PC-9 (cell line): ENCODE data around the gene GALNT13. TPM values are rescaled to one million over a fixed set of nuclear protein-coding genes. Genes with fewer than 3 reads are reported as not detected.

Source experiments
- BruUV-seq: library from RNA; stranded (reverse); fragments of 400-500 nt; replicated peaks from 2 replicates; lab custom pipeline; 2021; lab: Mats Ljungman, UMichigan
- CTCF ChIA-PET: fragments of 300-600 bp; sonication (Branson Sonifier 250); formaldehyde crosslinking; loops from one replicate; lab custom pipeline; 2022; ENCODE audit warnings: antibody characterized with exemption; lab: Charles Lee
- POLR2A ChIA-PET: fragments of 300-600 bp; sonication (Branson Sonifier 250); formaldehyde crosslinking; loops from one replicate; lab custom pipeline; 2022; ENCODE audit warnings: antibody characterized with exemption; ENCODE audit not compliant: unreplicated experiment; lab: Charles Lee
- DNase-seq, 2 experiments: peaks; one replicate each; pipeline versions ENCODE4 v3.0.0 to v3.0.0-alpha.2; 2015 to 2022; ENCODE audit warnings: mixed read lengths in 1 of 2
- H2AFZ ChIP-seq: fragments of 200-600 bp; sonication (generic); 2 replicates; pipeline ENCODE4 v1.8.1; 2017; ENCODE audit warnings: antibody characterized with exemption
- H3F3A ChIP-seq: fragments of 200-600 bp; sonication (generic); 2 replicates; pipeline ENCODE4 v1.8.1; 2017; ENCODE audit warnings: antibody characterized with exemption, mild to moderate bottlenecking, low read depth; ENCODE audit not compliant: insufficient read depth
- H3K27ac ChIP-seq: fragments of 200-600 bp; sonication (generic); 2 replicates; pipeline ENCODE4 v1.6.1; 2016; ENCODE audit warnings: mixed run types
- H3K27me3 ChIP-seq: fragments of 200-600 bp; sonication (generic); 2 replicates; pipeline ENCODE4 v1.6.1; 2016; ENCODE audit warnings: low read depth, mixed run types; ENCODE audit not compliant: insufficient read depth
- H3K36me3 ChIP-seq: fragments of 200-600 bp; sonication (generic); 2 replicates; pipeline ENCODE4 v1.6.1; 2016; ENCODE audit warnings: low read depth, mixed run types
- H3K4me1 ChIP-seq: fragments of 200-600 bp; sonication (generic); replicated peaks from 2 replicates; pipeline ENCODE4 v1.6.1; 2016; ENCODE audit warnings: mixed run types; ENCODE audit not compliant: insufficient read depth
- H3K4me2 ChIP-seq: fragments of 200-600 bp; sonication (generic); 2 replicates; pipeline ENCODE4 v1.6.1; 2017; ENCODE audit warnings: mixed run types
- H3K4me3 ChIP-seq: fragments of 200-600 bp; sonication (generic); 2 replicates; pipeline ENCODE4 v1.6.1; 2016; ENCODE audit warnings: mixed run types
- H3K79me2 ChIP-seq: fragments of 200-600 bp; sonication (generic); 2 replicates; pipeline ENCODE4 v1.6.1; 2017; ENCODE audit warnings: low read depth, mixed run types
- H3K9me2 ChIP-seq: fragments of 200-600 bp; sonication (generic); 2 replicates; pipeline ENCODE4 v1.8.1; 2017; ENCODE audit warnings: mild to moderate bottlenecking; ENCODE audit not compliant: insufficient read depth
- H3K9me3 ChIP-seq: fragments of 200-600 bp; sonication (generic); 2 replicates; pipeline ENCODE4 v1.8.1; 2016; ENCODE audit warnings: low read depth; ENCODE audit not compliant: insufficient read depth
- H4K20me1 ChIP-seq: fragments of 200-600 bp; sonication (generic); 2 replicates; pipeline ENCODE4 v1.8.1; 2017; ENCODE audit not compliant: insufficient read depth
- CTCF ChIP-seq: fragments of 200-600 bp; sonication (generic); conservative IDR thresholded peaks from 2 replicates; pipeline ENCODE4 v1.6.1; 2017; ENCODE audit warnings: mixed run types, antibody characterized with exemption, mild to moderate bottlenecking, moderate library complexity
- EZH2 ChIP-seq: fragments of 200-600 bp; sonication (generic); IDR thresholded peaks from 2 replicates; pipeline ENCODE4 v1.8.0; 2017; ENCODE audit warnings: antibody characterized with exemption, low read depth
- intact Hi-C: fragments of 100-400 bp; cut with micrococcal nuclease; formaldehyde crosslinking; loops from one replicate; pipeline ENCODE4 v1.10.0; 2022; ENCODE audit not compliant: unreplicated experiment
- total RNA-seq: library from RNA; stranded (reverse); gene quantifications from 2 replicates; pipeline ENCODE4 v1.2.3, GENCODE V29; 2021

The GALNT13 gene
- total RNA-seq, 1 experiment from 2014 or later = 3.6 TPM

DNA sequence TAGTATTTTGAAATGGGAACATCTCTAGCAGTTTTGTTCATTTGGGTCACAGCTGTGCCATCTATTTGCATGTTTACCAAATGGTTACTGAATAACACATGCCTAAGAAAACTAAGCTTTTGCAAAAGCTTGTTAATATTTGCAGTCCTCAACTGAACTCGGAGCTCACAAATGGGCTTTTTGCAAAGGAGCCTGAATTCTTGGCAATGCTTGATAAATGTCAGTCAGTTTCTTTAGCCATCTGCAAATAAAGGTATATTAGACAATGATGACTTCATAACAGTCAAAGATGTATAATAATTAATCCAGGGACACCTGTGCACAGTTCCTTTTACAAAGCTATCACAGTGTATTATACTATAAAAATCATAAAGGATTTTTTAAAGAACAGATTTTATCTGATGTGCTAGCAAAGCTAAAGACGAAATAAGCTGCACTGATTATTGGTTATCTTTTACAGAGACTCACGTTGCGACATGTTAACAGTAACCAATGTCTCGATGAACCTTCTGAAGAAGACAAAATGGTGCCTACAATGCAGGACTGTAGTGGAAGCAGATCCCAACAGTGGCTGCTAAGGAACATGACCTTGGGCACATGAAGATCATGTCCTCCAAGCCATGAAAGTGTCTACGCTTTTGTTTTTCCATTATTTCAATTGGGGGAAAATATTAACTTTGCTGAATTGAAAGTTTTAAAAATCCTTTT is 578.4 kb downstream of the GALNT13 start:
- Histone ChIP-seq H3K4me1 (no peaks in the 10 kb centered on the region), H3K79me2 (no peaks in the 10 kb centered on the region), H3K27me3 (no peaks in the 10 kb centered on the region), H3K36me3 (no peaks in the 10 kb centered on the region), H3K9me3 (no peaks in the 10 kb centered on the region), H3K9me2 (no peaks in the 10 kb centered on the region), H3K4me3 (no peak overlapping the region), H4K20me1 (no peaks in the 10 kb centered on the region), H3F3A (no peaks in the 10 kb centered on the region), H3K4me2 (no peak overlapping the region), H3K27ac (no peak overlapping the region), H2AFZ (no peak overlapping the region)
- DNase-seq = no peak
- ChIA-PET CTCF (no interaction called here), POLR2A (no interaction called here)
- no TSS peak for BruUV-seq
- TF ChIP-seq EZH2 = no peak
- intact Hi-C loops = no loop called here

- H3K27me3 ChIP-seq = no peaks in the 10 kb centered on the region
- H3F3A ChIP-seq = no peaks in the 10 kb centered on the region
- no peak for DNase-seq
- no peaks in the 10 kb centered on the region for H3K9me2 ChIP-seq
- POLR2A ChIA-PET = no interaction called here
- intact Hi-C loops = no loop called here
- no peak overlapping the region for H3K4me3 ChIP-seq
- H3K27ac ChIP-seq = no peak overlapping the region
- TF ChIP-seq CTCF (no peak), EZH2 (no peak)
- no peaks in the 10 kb centered on the region for H3K9me3 ChIP-seq
- no TSS peak for BruUV-seq
- no peaks in the 10 kb centered on the region for H4K20me1 ChIP-seq
- no peak overlapping the region for H3K4me2 ChIP-seq
- no peaks in the 10 kb centered on the region for H3K36me3 ChIP-seq
- CTCF ChIA-PET = no interaction called here
- H3K4me1 ChIP-seq = no peaks in the 10 kb centered on the region
- no peak overlapping the region for H2AFZ ChIP-seq
- H3K79me2 ChIP-seq = no peaks in the 10 kb centered on the region
Measured at GRCh38 chr2:154452471-154452870, 580.7 kb downstream of the GALNT13 start.

DNA sequence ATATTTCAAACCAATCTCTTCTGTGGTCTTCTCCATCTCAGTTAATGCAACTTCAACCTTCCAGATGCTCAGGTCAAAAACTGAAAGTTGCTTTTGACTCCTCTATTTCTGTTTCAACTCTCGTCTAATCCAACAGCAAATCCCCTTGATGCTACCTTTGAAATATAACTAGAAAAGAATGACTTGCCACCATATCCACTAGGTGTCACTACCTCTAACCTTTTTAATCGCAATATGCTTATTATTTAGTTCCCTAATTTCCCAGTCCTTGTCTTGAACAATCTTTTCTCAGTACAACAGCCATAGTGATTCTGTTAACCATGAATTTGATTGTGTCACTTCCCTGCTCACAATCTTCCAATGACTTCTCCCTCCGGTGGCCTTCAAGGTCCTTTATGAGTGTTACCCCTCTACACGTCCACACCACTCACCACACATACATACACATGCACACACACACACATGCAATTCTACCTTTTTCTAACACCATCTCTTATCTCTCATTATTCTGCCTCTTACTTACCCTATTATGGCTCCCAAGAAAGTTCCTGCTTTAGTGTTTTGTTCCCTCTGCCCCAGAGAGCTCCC is 581.3 kb downstream of the GALNT13 start:
- Histone ChIP-seq H3F3A (no peaks in the 10 kb centered on the region), H3K36me3 (no peaks in the 10 kb centered on the region), H3K4me3 (no peak overlapping the region), H3K27ac (no peak overlapping the region), H2AFZ (no peak overlapping the region), H3K4me1 (no peaks in the 10 kb centered on the region), H3K9me2 (no peaks in the 10 kb centered on the region), H3K4me2 (no peak overlapping the region), H3K9me3 (no peaks in the 10 kb centered on the region), H3K27me3 (no peaks in the 10 kb centered on the region), H3K79me2 (no peaks in the 10 kb centered on the region), H4K20me1 (no peaks in the 10 kb centered on the region)
- intact Hi-C loops = no loop called here
- ChIA-PET CTCF (no interaction called here), POLR2A (no interaction called here)
- DNase-seq = no peak
- no TSS peak for BruUV-seq
- no peak for TF ChIP-seq EZH2
- peak; percentile 53 for TF ChIP-seq CTCF
